ENCODE results near the gene GNG11. TPM values are rescaled to one million over a fixed set of nuclear protein-coding genes. Genes with fewer than 3 reads are reported as not detected.
A peak's percentile ranks its signal among the peaks of the same experiment; 100 is the strongest.
"Not testable (repeated sequence)": the region's sequence is repeated elsewhere in the genome, so short reads cannot be mapped to it uniquely, and the experiment has no call there.

GNG11 gene
- 4.5 TPM for total RNA-seq

DNA sequence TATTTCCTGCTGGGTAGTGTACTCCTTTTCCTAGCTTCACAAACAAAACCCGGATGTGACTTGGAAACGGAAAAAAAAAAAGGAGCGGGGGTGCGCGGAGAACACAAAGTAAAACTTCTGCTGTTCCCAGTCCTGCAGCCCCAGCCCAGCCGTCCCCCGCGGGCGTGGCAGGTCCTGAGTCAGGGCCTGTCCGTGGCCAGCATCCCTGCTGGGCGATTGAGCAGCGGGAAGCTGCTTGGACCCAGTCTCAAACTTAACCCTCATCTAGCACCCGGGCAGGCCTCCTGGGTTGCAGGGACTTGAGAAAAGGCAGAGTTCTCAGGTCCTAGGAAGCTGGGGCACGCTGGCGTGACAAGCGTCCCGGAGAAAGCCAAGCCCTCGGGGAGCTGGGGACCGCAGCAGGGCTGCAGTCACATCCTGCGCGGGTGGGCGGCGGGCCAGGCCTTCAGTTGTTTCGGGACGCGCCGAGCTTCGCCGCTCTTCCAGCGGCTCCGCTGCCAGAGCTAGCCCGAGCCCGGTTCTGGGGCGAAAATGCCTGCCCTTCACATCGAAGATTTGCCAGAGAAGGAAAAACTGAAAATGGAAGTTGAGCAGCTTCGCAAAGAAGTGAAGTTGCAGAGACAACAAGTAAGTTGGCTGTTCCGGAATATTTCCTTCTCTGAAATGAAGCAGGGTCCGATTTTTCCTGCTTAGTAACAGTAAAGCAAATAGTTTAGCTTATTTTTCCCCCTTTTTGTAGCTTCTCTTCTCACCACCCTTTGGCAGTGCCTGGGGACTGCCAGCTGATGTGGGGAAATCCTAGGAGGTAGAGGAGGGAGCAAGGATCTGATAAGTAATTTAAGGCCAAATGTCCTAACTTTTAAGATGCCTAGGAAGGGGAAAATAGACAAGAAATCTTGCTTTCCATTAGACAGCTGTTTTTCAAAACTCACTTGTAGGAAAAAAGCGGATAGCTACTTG, at the start of gene GNG11:
Gene GNG11, plus strand, starts transcription at position 129 of the 960 bp plus-strand sequence. Its CDS starts 403 bp downstream, at position 532.
- DNase-seq, result peak; percentile 12

DNA sequence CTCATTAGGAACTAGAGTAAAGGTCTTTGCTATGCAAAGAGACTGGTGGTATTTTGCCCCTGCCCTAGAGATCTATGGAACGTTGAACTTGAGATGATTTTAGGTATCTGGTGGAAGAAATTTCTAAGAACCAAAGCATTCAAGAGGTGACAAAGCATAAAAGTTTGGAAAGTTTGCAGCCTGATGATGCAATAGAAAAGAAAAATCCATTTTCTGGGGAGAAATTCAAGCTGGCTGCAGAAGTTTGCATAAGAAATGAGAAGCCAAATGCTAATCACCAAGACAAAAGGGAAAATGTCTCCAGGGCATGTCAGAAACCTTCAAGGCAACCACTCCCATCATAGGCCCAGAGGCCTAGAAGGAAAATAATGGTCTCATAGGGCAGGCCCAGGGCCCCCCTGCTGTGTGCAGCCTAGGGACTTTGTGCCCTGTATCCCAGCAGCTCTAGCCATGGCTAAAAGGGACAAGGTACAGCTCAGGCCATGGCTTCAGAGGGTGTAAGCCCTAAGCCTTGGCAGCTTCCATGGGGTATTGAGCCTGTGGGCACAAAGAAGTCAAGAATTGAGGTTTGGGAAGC, 47.4 kb upstream of the GNG11 start:
- no peak for DNase-seq

DNA sequence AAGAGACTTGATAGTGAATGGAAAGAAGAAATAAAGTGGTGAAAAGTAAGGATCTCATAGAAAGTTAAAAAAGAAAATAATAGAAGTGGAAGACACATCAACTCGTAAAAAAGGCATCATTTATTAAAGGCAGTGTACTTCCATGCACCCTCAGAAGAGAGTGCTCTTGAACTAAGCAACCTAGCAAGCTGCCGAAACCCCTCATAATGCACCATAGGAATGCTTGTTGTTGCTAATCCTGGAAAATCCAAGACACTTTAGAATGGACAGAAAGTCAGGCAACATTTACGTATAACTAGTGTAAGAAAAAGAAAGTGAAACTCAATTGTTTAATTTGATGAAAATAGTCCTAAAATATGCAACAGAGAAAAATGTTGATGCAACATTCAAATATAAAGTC, 43.8 kb upstream of the GNG11 start:
- no peak for DNase-seq

DNA sequence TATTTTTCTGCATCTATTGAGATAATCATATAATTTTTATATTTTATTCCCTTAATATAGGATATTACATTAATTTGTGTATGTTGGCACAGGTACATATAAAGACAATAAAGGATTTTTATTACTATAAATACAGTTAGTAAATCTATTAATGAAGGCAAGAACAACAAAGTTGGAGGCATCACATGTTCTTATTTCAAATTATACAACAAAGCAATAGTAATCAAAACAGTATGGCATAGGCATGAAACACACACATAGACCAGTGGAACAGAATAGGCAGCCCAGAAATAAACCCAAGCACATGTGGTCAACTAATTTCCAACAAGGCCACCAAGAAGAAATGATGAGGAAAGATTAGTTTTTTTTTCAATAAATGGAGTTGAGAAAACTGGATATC, 42.2 kb upstream of the GNG11 start:
- no peak for DNase-seq

DNA sequence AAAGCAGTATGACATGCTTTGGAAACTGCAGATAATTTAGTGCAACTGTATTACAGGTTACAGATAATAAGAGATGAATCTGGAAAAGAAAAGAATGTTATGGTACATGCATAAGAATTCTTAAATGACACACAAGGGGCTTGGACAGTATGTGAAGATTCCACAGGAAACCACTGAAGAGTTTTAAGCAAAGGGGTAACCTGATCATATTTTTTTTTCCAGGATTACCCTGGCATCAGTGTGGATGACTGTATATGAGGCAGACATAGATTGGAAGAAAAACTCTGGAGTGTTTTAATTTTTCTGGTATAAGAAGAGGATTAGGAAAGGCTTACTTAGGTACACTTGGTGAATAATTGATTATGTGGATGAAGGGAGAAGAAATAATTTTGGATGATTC, 39.1 kb upstream of the GNG11 start:
- DNase-seq, result no peak

DNA sequence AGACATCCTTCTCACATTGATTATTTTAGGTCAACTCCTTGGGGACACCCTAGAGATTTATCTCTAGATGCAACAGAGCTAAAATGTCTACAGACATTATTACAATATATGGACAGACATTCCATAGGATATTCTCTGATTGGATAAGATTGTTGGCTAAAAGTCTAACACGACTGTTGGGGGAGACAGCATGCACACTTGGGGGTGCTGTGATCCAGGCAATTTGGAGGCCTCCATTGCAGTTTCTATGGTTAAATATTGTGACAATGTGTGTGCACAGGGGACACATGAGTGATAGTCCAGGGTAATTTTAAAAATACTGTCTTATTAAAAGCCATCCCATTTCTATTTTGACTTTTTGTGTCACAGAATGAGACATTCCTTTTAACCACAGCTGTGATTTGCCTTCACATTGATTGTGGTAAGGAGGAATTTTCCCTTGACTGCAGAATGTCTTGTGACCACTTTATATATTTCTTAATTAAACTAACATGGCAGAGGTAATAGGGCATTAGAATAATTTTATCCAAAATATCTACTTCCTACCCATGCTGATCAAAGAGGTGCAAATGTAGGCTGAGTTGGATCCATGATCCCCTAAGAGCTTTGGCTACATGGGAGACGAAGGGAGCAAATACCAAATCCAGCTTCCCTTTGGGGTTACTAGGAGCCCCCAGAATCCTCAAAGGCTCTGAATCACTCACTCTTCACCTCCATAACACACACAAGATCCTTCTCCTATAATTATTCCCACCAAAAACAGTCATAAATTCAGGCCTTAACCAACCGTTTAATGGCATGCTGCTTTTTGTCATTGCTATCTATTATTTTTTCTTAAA, 38.2 kb upstream of the GNG11 start:
- no peak for DNase-seq

DNA sequence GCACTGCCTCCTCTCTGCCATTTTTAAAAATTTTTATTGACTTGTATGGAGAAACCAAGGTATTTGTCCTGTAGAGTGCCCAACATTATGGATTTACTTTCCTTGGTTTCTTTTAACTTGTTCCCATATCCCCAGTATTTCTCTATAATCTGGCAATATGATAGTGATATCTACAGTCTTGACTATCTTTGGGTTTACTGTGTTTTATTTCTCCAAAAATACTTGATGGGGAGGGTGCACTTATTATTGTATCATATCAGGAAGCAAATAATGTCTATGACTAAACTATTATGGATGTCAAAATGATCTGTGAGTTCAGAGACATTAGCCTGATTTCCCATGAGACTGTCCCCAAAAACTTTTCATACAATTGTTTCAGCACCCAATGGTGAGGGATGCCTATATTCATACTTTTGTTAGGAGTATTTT, 37.6 kb upstream of the GNG11 start:
- DNase-seq, result no peak

DNA sequence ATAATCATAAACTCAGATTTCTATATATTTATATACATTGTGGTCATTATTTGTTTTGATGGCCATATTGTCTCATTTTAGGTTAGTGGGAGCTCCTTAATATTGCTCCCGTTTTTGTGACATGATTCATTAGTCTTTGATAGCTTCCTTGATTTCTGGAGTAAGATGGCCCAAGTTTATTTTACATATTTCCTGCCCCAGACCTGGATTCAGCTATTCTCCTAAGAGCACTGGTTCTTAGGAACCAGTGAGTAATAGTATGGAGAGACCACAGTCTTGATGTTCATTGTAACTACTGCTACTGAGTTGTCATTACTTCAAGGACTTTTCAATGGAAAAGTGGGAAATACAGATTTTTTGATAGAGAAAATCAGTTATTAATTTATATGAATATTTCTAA, 37.0 kb upstream of the GNG11 start:
- no peak for DNase-seq

DNA sequence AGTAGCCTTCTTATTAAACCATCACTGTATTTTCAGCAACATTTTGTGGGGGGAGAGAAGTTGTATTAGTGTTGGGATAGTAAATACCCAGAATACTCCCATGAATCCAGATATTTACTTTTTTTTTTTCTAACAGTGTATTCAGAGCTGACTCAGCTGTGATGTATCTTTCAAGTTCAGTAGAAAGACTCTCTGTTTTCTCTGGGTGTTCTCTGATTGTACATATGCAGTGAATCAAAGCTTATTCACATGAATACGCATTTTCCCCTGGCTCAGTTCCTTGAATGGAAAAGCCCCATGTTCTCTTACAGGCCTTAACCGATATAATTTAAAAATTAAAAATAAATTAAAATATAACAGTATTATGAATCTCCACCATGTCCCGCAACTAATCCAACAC, 32.3 kb upstream of the GNG11 start:
- DNase-seq, result no peak

DNA sequence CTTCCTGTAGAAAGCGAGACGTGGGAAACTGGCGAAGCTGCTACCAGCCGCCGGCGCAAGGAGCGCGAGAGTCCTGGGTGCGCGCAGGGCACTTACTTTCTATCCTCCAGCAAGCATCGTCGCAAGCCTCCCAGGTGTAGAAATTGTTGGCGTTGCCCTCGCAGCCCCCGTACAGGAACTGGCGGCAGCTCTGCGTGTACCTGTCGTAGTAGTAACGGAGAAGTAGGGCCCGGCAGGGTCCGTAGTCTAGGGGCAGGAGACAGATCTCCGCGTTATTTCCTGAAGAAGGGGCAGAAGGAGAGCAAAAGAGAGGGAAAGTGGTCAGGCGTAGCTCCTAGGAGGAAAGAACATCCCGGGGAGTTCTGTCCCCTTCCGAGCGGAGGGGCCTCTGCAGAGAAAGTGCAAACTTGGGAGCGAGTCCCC, 31.5 kb upstream of the GNG11 start:
- no peak for DNase-seq

DNA sequence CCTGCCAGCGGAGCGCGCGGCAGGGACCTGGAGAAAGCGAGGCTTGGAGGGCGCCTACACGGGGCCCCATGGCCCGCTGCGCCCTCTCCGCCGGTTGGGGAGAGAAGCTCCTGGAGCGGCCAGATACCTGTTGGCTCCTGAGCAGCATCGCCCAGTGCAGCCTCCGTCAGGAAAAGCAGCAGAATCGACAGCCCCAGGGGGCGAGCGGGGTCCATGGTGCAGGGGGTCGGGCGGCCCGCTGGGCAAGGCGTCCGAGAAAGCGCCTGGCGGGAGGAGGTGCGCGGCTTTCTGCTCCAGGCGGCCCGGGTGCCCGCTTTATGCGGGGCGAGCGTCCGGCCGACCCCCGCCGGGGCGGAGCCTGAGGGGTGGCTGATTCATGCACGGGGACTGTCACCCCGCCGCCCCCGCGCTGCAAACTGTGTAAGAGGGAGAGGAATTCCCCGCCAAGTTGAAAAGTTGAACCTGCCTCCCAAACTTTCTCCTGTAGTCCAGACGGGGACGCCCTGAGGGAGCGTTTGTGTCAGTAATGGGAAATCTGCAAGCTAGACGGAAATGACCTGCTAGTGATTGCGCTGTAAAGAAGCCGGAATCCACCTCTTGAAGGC, 31.0 kb upstream of the GNG11 start, which contains the start of gene TFPI2:
Gene TFPI2, minus strand, starts transcription at position 290 of the 605 bp plus-strand sequence. Its CDS starts 75 bp downstream, at position 215.
- no peak for DNase-seq

DNA sequence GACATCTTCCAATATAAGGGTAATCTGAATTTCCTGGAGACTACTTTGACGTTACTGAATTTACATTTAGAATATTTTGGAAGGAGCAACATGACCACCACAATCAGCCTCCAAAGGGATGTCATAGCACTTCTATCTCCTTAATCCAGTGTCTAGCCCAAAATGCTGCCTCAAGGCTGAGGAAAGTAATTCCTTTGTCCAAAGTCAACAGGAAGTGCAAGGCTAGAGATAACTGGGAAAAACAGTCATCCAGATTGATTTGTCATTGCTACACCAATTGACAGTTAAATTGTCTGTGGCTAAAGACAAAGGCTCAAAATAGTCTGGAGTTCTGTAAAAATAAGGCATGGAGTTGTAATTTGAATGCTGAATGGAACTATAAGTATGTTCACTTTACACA, 27.1 kb upstream of the GNG11 start:
- no peak for DNase-seq

DNA sequence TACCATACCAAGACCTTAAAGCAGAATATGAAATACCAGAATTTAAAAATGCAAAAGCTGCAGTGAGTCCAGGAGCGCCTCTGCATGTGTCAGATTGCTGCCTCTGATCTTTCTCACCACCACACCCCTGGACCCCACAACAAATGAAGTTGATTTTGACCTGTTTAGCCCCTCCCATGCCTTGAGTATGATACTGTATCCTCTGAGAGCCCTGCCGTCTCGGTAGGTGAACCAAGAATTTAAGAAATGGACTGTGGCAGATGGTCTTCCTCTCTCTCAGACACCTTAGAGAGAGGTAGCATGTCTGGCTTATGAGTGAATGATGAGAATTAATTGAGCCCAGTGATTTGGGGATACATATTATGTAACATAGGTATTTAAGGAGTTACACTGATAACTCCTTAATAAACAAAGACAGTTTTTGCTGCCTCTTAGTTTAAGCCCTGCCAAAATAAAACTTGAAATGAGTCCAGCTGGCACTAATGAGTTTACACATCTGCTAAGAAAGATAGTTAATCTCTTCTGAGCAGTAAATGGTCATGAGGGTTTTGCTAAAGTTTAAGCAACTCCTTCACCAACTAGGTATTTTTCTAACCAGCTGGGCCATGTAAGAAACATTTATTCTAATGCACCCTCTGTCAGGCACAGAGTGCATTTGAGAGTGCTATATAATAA, 26.4 kb upstream of the GNG11 start:
- DNase-seq, result no peak

DNA sequence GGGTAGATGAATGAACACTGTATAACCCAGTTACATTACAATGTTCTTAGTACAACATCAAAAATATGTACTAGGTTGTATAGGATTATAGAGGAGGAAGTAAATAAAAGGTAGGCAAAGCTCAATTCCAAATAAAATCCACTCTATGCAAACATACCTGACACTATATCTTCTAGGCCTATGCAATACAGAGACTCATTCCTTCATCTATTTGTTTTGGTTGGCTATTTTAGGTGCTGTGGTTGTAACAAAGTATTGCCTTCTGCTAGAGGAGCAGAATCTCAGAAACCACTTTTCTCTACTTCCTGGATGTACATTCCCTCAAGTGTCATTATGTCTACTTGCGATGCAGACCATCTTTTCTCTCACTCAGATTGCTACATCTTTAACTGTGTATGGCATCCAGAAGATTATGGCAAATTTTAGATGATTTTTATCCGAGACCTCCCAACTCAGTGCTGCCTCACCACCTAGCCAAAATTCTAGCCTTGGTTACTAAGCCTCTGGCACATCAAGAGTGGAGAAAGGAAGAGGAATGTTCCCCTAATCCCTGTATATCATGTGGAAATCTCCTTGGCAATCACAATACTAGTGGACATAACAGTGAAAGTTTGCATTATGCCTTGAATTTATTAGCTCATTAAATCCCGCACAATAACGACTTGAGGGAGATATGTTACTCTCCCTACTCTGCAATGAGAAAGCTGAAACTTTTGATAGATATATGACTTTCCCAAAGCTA, 25.5 kb upstream of the GNG11 start:
- DNase-seq, result no peak

DNA sequence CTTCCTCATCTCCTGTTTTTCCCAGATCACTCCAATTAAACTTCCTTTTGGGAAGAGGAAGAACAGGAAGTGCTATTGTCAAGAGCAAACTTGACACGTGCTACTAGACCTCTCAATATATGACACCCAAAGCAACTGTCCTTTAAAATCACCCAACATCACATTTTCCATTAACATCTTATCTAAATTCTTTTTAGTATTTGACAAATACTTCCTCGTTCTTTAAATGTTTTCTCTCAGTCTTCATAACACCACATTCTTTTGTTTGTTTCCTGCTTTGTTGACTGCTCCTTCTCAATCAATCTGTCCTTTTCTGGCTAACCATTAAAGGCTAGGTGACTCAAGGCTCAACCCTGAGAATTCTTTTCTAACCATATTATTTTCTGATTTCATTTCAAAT, 23.9 kb upstream of the GNG11 start:
- no peak for DNase-seq

DNA sequence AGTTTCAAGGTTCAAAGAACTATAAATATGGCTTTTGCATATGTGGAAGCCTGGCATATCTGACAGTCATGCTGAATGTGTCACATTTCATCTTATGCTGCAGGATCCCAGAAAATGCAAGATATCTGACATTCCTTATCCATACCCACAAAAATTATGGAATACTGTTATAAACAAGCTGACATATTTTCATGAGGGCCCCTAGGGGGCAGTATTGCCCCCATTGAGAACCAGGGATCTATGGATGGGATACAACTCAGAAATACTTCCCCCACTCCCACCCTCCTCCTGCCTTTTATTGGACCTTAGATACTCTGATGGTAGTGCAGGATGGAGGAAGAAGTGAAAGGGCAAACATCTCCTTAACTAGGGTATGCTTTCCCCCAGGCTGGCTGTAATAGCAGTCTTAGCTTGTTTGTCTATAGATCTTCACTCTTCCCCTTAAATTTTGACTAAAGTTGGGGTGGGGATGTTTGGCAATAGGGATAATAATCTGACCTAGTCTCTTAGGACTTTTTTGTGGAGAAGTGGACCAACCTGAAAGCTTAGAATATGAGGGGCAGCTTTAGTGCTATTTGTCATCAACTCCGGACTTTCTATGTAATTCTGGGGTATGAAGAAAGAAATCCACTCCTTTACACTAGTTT, 18.6 kb upstream of the GNG11 start:
- DNase-seq, result no peak

DNA sequence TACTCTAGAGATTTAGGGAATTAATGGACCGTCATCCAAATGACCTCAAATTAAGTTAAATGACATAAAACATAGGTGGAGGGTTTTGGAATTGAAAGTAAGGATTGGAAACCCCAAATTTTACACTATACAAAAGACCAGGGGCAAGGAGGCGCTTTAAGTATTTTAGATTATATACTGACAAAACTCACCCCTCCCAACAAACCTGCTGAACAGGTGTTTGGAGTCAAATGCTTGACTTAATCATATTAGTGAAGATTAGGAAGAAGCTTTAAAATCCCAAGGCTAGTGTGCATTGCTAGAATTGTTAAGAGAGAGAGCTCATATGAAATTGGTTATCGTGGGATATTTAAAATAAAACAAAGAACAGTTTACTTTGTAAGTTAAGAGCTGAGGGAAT, 15.3 kb upstream of the GNG11 start, which contains the start of gene GNGT1:
Gene GNGT1, plus strand, starts transcription at position 301 of the 400 bp plus-strand sequence. CDS start 180 bp downstream, outside the sequence.
- DNase-seq, result no peak

DNA sequence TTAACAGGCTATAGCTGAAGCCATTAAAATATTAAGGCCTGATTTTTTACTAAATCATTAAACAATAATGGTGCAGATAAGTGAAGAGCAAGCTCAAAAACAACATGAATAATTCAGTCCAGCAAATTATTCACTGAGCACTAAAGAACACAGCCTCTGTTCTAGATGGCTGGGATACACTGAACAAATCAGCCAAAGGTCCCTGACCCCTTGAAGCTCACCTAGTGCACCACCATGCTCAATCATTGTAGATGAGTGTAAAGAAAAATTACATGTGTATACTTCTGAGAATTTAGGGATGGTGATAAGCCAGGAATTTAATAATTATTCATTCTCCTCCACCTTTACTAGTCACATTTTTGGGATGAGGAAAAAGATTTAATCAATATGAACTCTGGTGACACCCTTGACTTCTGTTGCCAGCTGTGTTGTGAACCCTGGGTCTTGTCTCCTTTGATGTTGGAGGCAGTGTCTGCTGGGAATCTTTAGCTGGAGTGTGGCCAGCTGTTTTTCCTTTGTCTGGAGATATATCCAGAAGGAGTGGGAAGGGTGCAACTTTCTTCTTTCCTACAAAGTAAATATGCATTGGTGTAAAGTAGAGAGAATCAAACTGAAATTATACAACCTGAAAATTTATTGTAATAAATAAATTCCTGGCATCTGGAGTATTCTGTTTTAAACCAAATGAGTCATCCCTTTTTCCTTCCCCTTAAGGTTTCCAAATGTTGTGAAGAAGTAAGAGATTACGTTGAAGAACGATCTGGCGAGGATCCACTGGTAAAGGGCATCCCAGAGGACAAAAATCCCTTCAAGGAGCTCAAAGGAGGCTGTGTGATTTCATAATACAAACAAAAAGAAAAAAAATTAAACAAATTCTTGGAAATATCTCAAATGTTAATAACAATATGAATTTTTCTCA, 11.2 kb upstream of the GNG11 start:
- no peak for DNase-seq

DNA sequence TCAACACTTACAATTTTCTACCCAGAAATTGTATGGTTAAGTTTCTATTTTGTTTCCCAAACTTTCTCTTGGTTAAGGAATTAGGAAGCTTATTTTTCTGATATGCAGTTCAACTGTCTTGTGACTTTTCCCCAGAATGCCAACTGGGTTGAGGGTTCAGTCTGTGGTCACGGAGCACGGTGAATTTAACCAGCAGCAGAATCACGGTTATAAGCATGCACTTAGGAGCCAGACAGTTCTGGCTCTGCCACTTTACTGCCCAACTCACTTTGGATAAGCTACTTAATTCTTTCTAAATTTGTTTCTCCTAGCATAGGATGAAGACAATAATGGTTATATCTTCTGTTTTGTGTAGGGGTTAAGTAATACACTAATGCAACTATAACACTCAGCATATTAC, 10.3 kb upstream of the GNG11 start:
- not testable (repeated sequence) for DNase-seq

Measured in occipital lobe (tissue), 2 donors.